Endothelial cell of umbilical vein (primary cell): ENCODE measurements around the gene LGI1. TPM values are rescaled to one million over a fixed set of nuclear protein-coding genes. Genes with fewer than 3 reads are reported as not detected.

ENCODE experiments used
- BruUV-seq: library from RNA; stranded (reverse); fragments of 400-500 nt; replicated peaks from 2 replicates; lab custom pipeline; 2021; lab: Mats Ljungman, UMichigan
- CTCF ChIA-PET: fragments of 300-600, 350-600 bp; sonication (Branson Sonifier 250); formaldehyde crosslinking; loops from one replicate; lab custom pipeline; 2021; ENCODE audit warnings: antibody characterized with exemption, inconsistent platforms; lab: Charles Lee
- POLR2A ChIA-PET: fragments of 300-600, 350-600 bp; sonication (Branson Sonifier 250); formaldehyde crosslinking; loops from one replicate; lab custom pipeline; 2021; ENCODE audit warnings: antibody characterized with exemption, inconsistent platforms; lab: Charles Lee
- DNase-seq: peaks from one replicate; pipeline ENCODE4 v3.0.0-alpha.2; 2011; ENCODE audit warnings: low read depth, low spot score
- FAIRE-seq: peaks from 2 replicates; lab custom pipeline; 2011; peaks lifted over from hg19 to GRCh38; lab: Jason Lieb, UNC
- H2AFZ ChIP-seq: 2 replicates; pipeline ENCODE4 v1.6.0; 2012; ENCODE audit warnings: low read depth, low read length, control low read depth, inconsistent platforms
- H3K27ac ChIP-seq: 2 replicates; pipeline ENCODE4 v1.5.1; 2011; ENCODE audit warnings: low read depth, mild to moderate bottlenecking, control low read depth, low read length, moderate library complexity; ENCODE audit not compliant: insufficient read depth
- H3K27me3 ChIP-seq, 2 experiments: 2 replicates each; pipeline versions ENCODE4 v1.6.0 to v1.6.1; 2011; ENCODE audit warnings: low read length in 2 of 2, mixed read lengths in 1 of 2; ENCODE audit not compliant: control insufficient read depth in 2 of 2, insufficient read depth in 2 of 2
- H3K36me3 ChIP-seq, 2 experiments: 2 replicates in 1 of 2; 3 replicates in 1 of 2; pipeline ENCODE4 v1.5.1; 2011; ENCODE audit warnings: low read length in 2 of 2, mild to moderate bottlenecking in 1 of 2, moderate library complexity in 1 of 2; ENCODE audit not compliant: control insufficient read depth in 2 of 2, insufficient read depth in 2 of 2; ENCODE audit errors: extremely low read depth in 1 of 2
- H3K4me1 ChIP-seq: 3 replicates; pipeline ENCODE4 v1.5.1; 2011; ENCODE audit warnings: mild to moderate bottlenecking, low read length; ENCODE audit not compliant: control insufficient read depth, insufficient read depth; ENCODE audit errors: extremely low read depth
- H3K4me2 ChIP-seq: 2 replicates; pipeline ENCODE4 v1.6.1; 2011; ENCODE audit warnings: low read length, control low read depth, mixed read lengths; ENCODE audit not compliant: insufficient read depth
- H3K4me3 ChIP-seq, 3 experiments: fragments of 200-600 bp in 1 of 3; sonication (generic), shearing (Covaris generic) in 1 of 3; replicated peaks in 1 of 3; 2 replicates each; pipeline ENCODE4 v1.5.1; 2011 to 2016; ENCODE audit warnings: control low read depth in 3 of 3, low read length in 3 of 3, mild to moderate bottlenecking in 2 of 3, inconsistent platforms in 1 of 3, low read depth in 1 of 3, moderate library complexity in 1 of 3; ENCODE audit not compliant: insufficient read depth in 1 of 3
- H3K79me2 ChIP-seq: 2 replicates; pipeline ENCODE4 v1.6.0; 2012; ENCODE audit warnings: low read length, inconsistent platforms; ENCODE audit not compliant: control insufficient read depth, insufficient read depth
- H3K9ac ChIP-seq: replicated peaks from 2 replicates; pipeline ENCODE3; 2011; ENCODE audit warnings: low read length, control low read depth; ENCODE audit not compliant: insufficient read depth; ENCODE audit errors: extremely low read depth
- H3K9me1 ChIP-seq: replicated peaks from 3 replicates; pipeline ENCODE4 v1.6.0; 2011; ENCODE audit warnings: mild to moderate bottlenecking, low read length; ENCODE audit not compliant: control insufficient read depth, insufficient read depth; ENCODE audit errors: extremely low read depth
- H3K9me3 ChIP-seq: replicated peaks from 2 replicates; pipeline ENCODE4 v1.5.1; 2012; ENCODE audit warnings: low read length, inconsistent platforms; ENCODE audit not compliant: control insufficient read depth, insufficient read depth
- H4K20me1 ChIP-seq: replicated peaks from 2 replicates; pipeline ENCODE3; 2011; ENCODE audit warnings: mild to moderate bottlenecking, low read length; ENCODE audit not compliant: control insufficient read depth, insufficient read depth; ENCODE audit errors: extremely low read depth
- CTCF ChIP-seq, 2 donors: IDR thresholded peaks; 1 replicate in 1 of 2; 2 replicates in 1 of 2; pipeline ENCODE4 v1.5.1; 2011; ENCODE audit warnings: low read length in 2 of 2, mild to moderate bottlenecking in 2 of 2, moderate library complexity in 2 of 2, control low read depth in 1 of 2, inconsistent platforms in 1 of 2, low read depth in 1 of 2; ENCODE audit not compliant: insufficient read depth in 1 of 2; ENCODE audit errors: extremely low read depth in 1 of 2
- EZH2 ChIP-seq: IDR thresholded peaks from 2 replicates; pipeline ENCODE4 v1.6.1; 2012; ENCODE audit warnings: borderline replicate concordance, low read depth, mild to moderate bottlenecking, moderate library complexity, low read length, inconsistent platforms; ENCODE audit not compliant: severe bottlenecking
- FOS ChIP-seq: IDR thresholded peaks from 2 replicates; pipeline ENCODE4 v1.6.1; 2011; ENCODE audit warnings: mild to moderate bottlenecking, low read length, moderate library complexity, borderline replicate concordance; ENCODE audit not compliant: insufficient read depth
- GATA2 ChIP-seq: IDR thresholded peaks from 2 replicates; pipeline ENCODE4 v1.7.0; 2011; ENCODE audit warnings: low read depth, mild to moderate bottlenecking, moderate library complexity, mixed read lengths, low read length; ENCODE audit not compliant: insufficient read length, insufficient read depth
- JUN ChIP-seq: IDR thresholded peaks from 2 replicates; pipeline ENCODE4 v1.6.1; 2011; ENCODE audit warnings: borderline replicate concordance, low read depth; ENCODE audit not compliant: insufficient read length, insufficient read depth
- MYC ChIP-seq: IDR thresholded peaks from one replicate; pipeline ENCODE4 v1.6.1; 2011; ENCODE audit warnings: mild to moderate bottlenecking, low read depth, low read length
- POLR2A ChIP-seq: IDR thresholded peaks from 2 replicates; pipeline ENCODE4 v1.6.1; 2012; ENCODE audit warnings: low read depth, mild to moderate bottlenecking, control low read depth, low read length
- POLR2AphosphoS5 ChIP-seq: IDR thresholded peaks from 2 replicates; pipeline ENCODE4 v1.6.1; 2012; ENCODE audit warnings: low read depth, mild to moderate bottlenecking, control low read depth, low read length, moderate library complexity; ENCODE audit not compliant: insufficient read depth
- dilution Hi-C: fragments of 300-500 bp; cut with MboI; formaldehyde crosslinking; loops from one replicate; pipeline ENCODE4 v1.15.0; 2019; ENCODE audit warnings: low sequenced_read_pairs; ENCODE audit not compliant: extremely low pct_ligation_motif_present
- intact Hi-C: fragments of 100-400 bp; cut with micrococcal nuclease; formaldehyde crosslinking; loops from one replicate; pipeline ENCODE4 v1.10.0; 2022
- polyA plus RNA-seq, 4 experiments: library from polyadenylated mRNA; depleted of rRNA in 3 of 4; stranded (reverse) in 3 of 4; unstranded in 1 of 4; fragments of >200 nt; gene quantifications; 2 replicates each; pipeline versions ENCODE4 v1.2.1 to v1.2.3, GENCODE V29; 2011 to 2012; ENCODE audit warnings: missing spikeins in 1 of 4
- total RNA-seq: library from RNA; stranded (reverse); gene quantifications from 2 replicates; pipeline ENCODE4 v1.2.3, GENCODE V29; 2021
- TF ChIP-seq, protein P1 (sequence below): IDR thresholded peaks from 2 replicates; pipeline ENCODE4 v1.6.1; 2011; ENCODE audit not compliant: insufficient read depth, insufficient read length

The LGI1 gene
- total and polyA plus RNA-seq, 2 donors (not counting 3 experiments of a cell fraction or from before 2014, with no cell fraction given) = not detected

DNA sequence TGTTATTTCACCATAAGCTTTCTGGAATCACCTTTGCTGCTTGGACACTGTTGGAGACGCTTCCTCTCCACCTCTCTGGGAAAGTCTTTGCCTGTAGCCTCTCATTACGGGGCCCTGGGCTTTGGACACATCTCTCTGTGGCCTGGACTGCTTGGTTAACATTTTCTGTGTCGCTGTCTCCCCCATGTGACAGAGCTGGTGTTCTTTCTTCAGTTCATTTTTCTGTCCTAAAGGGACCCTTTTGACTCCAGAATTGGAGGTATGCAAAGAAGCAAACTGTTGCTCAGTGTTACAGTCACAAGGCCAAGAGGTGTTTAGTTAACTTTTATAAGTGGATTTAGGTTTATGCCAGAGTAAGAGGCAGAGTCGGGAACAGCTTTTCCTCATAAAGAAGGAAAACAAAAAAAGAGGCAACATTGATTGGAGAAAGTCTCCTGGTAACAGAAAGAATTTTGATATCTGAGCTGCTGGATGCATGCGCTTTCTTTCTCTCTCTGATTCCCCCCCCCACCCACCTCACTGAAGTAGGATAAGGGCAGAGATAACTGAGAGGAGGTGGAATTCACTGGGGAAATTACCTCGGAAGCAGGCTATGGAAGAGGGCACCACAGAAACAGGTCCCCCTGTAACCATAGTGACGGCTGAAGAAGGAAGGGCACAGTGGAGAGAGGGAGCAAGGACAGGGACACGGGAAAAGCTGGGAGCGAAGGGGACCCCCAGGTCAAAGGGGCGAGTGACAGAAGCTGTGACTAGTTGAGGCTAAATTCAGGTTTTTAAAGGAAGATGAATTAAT, 57.8 kb downstream of the LGI1 start:
- CTCF ChIA-PET = interaction anchor here (0.8 to 4.4 kb wide), 24 partner anchors 8 to 629 kb away, joined by 3 to 70 read pairs (median 4); partner anchors contain the start of gene FRA10AC1
- POLR2A ChIA-PET = interaction anchor here (1.5 kb wide), 1 partner anchor 113 kb away, joined by 3 read pairs; the partner anchor contains the start of gene FRA10AC1
- H3K27ac ChIP-seq = no peak overlapping the region

More for the DNA sequence above, 57.8 kb downstream of the LGI1 start:
- no peaks in the 10 kb centered on the region for H3K9me3 ChIP-seq
- peaks cover 22 to 24% of the 10 kb centered on the region in 2 experiments for H3K27me3 ChIP-seq
- no TSS peak for BruUV-seq
- H3K9ac ChIP-seq = no peak overlapping the region
- H3K4me1 ChIP-seq = no peaks in the 10 kb centered on the region
- TF ChIP-seq MYC = no peak
- no peak for TF ChIP-seq POLR2AphosphoS5
- no peak for TF ChIP-seq POLR2A
- no peak for TF ChIP-seq EZH2
- TF ChIP-seq CTCF (IDR thresholded peaks at IDR 0.05; ENCODE audit: extremely low read depth in 1 of 2, insufficient read depth in 1 of 2, low read depth in 1 of 2, low read length in 2 of 2) = no peak
- no peak for TF ChIP-seq FOS
- TF ChIP-seq, protein P1, sequence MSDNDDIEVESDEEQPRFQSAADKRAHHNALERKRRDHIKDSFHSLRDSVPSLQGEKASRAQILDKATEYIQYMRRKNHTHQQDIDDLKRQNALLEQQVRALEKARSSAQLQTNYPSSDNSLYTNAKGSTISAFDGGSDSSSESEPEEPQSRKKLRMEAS = no peak
- TF ChIP-seq GATA2 = no peak
- no peak for TF ChIP-seq JUN
- H4K20me1 ChIP-seq = no peaks in the 10 kb centered on the region
- no peaks in the 10 kb centered on the region for H3K36me3 ChIP-seq
- FAIRE-seq (no peak), DNase-seq (no peak)
- H3K4me3 ChIP-seq = no peak overlapping the region
- H2AFZ ChIP-seq = no peak overlapping the region
- dilution Hi-C loops = no loop called here
- no peaks in the 10 kb centered on the region for H3K79me2 ChIP-seq
- no peaks in the 10 kb centered on the region for H3K9me1 ChIP-seq
- intact Hi-C loops = loop anchor here (1.0 to 10.0 kb wide), 3 partner anchors 113 to 629 kb away; partner anchors contain the start of gene FRA10AC1
- H3K4me2 ChIP-seq = no peak overlapping the region
